Ovary (tissue), 3 donors: ENCODE results near the gene TSR2.

Experiments
- POLR2A ChIP-seq: fragments of 450-650 bp; IDR thresholded peaks from one replicate; pipeline ENCODE4 v1.6.1; 2017; ENCODE audit warnings: antibody characterized with exemption, mild to moderate bottlenecking, moderate library complexity
- TF ChIP-seq, protein P1 (sequence below), 3 donors: fragments of 450-650 bp in 2 of 3; fragments of 200-600 bp in 1 of 3; IDR thresholded peaks; one replicate each; pipeline versions ENCODE4 v1.5.1 to v1.8.0; 2016 to 2022; ENCODE audit warnings: antibody characterized with exemption in 3 of 3, mild to moderate bottlenecking in 1 of 3
- donor health status: DM: no; HTN: no; CAD: no.

DNA sequence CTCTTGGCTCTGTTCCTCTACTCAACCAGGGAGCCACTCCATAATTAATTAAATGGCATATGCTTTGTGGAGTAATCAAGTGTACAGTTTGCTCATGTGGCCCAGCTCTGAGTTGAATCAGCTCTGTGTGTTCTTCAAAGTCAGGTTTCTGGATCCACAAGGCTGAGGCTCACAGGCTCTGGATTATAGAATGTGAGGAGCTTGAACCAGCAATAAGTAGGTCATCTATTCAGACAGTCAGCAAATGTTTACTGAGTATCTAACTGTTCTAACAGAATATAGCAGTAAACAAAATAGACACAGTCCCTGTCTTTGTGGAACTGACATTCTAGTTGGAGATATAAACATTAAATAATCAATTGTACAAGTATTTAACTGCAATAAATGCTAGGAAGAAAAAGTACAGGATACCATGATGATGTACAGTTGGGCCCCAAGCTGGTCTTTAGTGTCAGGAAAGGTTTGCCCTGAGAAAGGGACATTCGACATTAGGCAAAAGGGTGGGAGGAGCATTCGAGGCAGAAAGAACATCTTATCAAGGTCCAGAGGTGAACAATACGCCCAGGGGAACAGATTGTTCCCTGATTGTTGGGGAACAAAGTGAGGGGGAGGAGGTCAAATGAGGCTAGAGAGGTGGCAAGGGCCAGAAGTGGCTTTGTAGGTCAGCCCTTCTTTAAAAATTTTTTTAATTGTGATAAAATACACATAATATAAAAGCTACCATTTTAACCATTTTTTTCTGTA lies 20.5 kb upstream of the TSR2 start:
- TF ChIP-seq, protein P1, sequence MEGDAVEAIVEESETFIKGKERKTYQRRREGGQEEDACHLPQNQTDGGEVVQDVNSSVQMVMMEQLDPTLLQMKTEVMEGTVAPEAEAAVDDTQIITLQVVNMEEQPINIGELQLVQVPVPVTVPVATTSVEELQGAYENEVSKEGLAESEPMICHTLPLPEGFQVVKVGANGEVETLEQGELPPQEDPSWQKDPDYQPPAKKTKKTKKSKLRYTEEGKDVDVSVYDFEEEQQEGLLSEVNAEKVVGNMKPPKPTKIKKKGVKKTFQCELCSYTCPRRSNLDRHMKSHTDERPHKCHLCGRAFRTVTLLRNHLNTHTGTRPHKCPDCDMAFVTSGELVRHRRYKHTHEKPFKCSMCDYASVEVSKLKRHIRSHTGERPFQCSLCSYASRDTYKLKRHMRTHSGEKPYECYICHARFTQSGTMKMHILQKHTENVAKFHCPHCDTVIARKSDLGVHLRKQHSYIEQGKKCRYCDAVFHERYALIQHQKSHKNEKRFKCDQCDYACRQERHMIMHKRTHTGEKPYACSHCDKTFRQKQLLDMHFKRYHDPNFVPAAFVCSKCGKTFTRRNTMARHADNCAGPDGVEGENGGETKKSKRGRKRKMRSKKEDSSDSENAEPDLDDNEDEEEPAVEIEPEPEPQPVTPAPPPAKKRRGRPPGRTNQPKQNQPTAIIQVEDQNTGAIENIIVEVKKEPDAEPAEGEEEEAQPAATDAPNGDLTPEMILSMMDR (IDR thresholded peaks at IDR 0.05), result no peak
- TF ChIP-seq POLR2A, result no peak
